Measurements from ENCODE around the gene SLC12A7.

The SLC12A7 gene

GRCh38 chr5:1034421-1034905 is 77.4 kb downstream of the SLC12A7 start:
- no peaks in the 10 kb centered on the region for H3K36me3 ChIP-seq (ENCODE audit: control insufficient read depth, insufficient read depth, low read length)
- H3K27me3 ChIP-seq (ENCODE audit: control insufficient read depth, insufficient read depth, low read length, poor library complexity, severe bottlenecking), result no peaks in the 10 kb centered on the region
- WGBS, 2 experiments, result 94% methylated on average over 17 of the region's 17 CpGs
- no peak overlapping the region for H3K4me3 ChIP-seq (ENCODE audit: insufficient read depth, low read depth, low read length)
- H3K4me1 ChIP-seq (ENCODE audit: control insufficient read depth, insufficient read depth, low read length), result peaks cover 10% of the 10 kb centered on the region
- H3K27ac ChIP-seq (ENCODE audit: insufficient read depth, low read depth, low read length, poor library complexity, severe bottlenecking), result no peak overlapping the region
- no peaks in the 10 kb centered on the region for H3K9me3 ChIP-seq (ENCODE audit: control insufficient read depth, low read length)

DNA sequence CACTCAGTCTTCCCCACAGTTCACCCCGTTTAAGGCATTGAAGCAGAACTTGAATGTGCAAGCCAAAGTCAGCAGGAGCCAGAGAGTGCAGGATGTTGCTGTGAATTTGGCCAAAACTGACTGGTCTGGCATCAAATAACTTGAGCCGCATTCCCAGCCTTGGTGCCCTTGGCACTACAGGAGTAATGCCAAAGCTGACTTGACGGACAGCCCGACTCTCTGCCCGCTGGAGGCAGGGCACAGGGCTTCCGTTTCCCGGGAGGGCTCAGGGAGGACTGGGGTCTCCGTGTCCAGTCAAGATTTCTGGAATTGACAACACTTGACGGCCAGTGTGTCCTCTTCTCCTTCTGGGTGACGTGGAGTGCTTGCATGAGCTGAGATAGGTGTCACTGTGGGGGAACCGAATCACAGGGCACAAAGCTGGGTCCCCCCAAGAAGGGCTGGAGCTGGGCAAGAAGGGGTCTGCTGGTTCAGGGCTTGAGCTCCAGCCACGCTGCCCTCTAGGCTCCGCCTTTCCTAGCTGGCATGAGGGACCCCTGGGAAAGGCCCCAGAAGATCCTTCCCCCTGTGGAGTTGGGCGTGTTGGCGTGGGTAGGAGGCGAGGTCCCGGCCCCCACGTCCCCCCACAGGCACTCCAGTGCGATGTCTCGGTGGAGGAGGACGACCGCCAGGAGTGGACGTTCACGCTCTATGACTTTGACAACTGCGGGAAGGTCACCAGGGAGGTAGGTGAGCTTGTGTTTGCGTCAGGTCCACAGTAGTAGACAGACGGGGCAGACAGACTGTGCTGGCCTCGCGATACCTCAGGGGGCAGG is 78.0 kb downstream of the SLC12A7 start:
- Histone ChIP-seq H3K9me3 (ENCODE audit: control insufficient read depth, low read length) (no peaks in the 10 kb centered on the region), H3K27me3 (ENCODE audit: control insufficient read depth, insufficient read depth, low read length, poor library complexity, severe bottlenecking) (no peaks in the 10 kb centered on the region), H3K27ac (ENCODE audit: insufficient read depth, low read depth, low read length, poor library complexity, severe bottlenecking) (no peak overlapping the region), H3K36me3 (ENCODE audit: control insufficient read depth, insufficient read depth, low read length) (no peaks in the 10 kb centered on the region), H3K4me3 (ENCODE audit: insufficient read depth, low read depth, low read length) (no peak overlapping the region), H3K4me1 (ENCODE audit: control insufficient read depth, insufficient read depth, low read length) (peaks cover 10% of the 10 kb centered on the region)
- 94 to 95% methylated on average over 29 of the region's 29 CpGs for WGBS, 2 experiments

- 93% methylated on average over 26 of the region's 26 CpGs for WGBS, 2 experiments
Measured at GRCh38 chr5:1033178-1033577, 78.7 kb downstream of the SLC12A7 start.

DNA sequence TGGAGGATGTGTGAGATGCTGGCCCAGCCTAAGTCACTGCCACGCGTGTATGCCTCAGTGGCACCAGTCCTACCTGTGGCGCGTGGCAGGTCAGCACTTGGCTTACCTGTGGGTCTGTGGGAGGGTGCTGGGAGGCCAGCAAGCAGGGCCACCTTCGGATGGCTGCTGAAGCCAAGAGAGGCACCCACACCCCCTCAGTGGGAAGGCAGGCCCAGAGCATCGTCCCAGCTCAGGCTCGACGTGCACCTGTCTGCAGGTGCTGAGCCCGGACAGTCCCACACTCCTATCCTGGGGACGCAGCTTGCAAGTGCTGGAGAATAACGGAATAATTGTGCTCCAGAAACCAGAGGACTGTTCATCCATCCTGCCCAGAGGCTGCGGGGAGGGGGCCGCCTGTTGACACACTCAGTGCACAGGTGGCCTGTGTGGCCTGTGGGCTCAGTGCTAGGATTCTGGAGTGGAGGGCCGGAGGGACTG is 79.3 kb downstream of the SLC12A7 start:
- Histone ChIP-seq H3K27me3 (ENCODE audit: control insufficient read depth, insufficient read depth, low read length, poor library complexity, severe bottlenecking) (no peaks in the 10 kb centered on the region), H3K36me3 (ENCODE audit: control insufficient read depth, insufficient read depth, low read length) (no peaks in the 10 kb centered on the region), H3K9me3 (ENCODE audit: control insufficient read depth, low read length) (no peaks in the 10 kb centered on the region), H3K27ac (ENCODE audit: insufficient read depth, low read depth, low read length, poor library complexity, severe bottlenecking) (no peak overlapping the region), H3K4me3 (ENCODE audit: insufficient read depth, low read depth, low read length) (no peak overlapping the region), H3K4me1 (ENCODE audit: control insufficient read depth, insufficient read depth, low read length) (peaks cover 10% of the 10 kb centered on the region)
- WGBS, 2 experiments, result 95 to 96% methylated on average over 14 of the region's 14 CpGs

More at GRCh38 chr5:1033178-1033577, 78.7 kb downstream of the SLC12A7 start:
- Histone ChIP-seq H3K9me3 (ENCODE audit: control insufficient read depth, low read length) (no peaks in the 10 kb centered on the region), H3K4me3 (ENCODE audit: insufficient read depth, low read depth, low read length) (no peak overlapping the region), H3K27ac (ENCODE audit: insufficient read depth, low read depth, low read length, poor library complexity, severe bottlenecking) (no peak overlapping the region), H3K27me3 (ENCODE audit: control insufficient read depth, insufficient read depth, low read length, poor library complexity, severe bottlenecking) (no peaks in the 10 kb centered on the region), H3K4me1 (ENCODE audit: control insufficient read depth, insufficient read depth, low read length) (peaks cover 10% of the 10 kb centered on the region), H3K36me3 (ENCODE audit: control insufficient read depth, insufficient read depth, low read length) (no peaks in the 10 kb centered on the region)

DNA sequence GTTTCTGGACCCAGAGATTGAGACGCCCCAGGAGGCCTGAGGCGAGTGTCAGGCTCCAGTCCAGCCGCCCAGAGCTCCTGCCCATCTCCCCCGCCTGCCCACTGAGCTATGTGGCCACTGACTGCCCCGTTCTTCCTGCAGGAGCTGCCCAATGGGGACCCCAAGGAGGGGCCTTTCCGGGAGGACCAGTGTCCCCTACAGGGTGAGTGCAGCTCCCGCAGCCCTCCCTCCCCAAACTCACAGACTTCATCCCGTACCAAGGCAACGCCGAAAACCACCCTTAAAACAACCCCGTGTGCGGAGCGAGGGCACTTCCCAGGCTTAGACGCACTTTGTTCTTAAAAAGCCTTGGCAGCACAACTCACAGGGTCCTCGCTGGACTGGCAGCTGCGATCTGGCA is 79.9 kb downstream of the SLC12A7 start:
- Histone ChIP-seq H3K27ac (ENCODE audit: insufficient read depth, low read depth, low read length, poor library complexity, severe bottlenecking) (no peak overlapping the region), H3K4me1 (ENCODE audit: control insufficient read depth, insufficient read depth, low read length) (peaks cover 10% of the 10 kb centered on the region), H3K36me3 (ENCODE audit: control insufficient read depth, insufficient read depth, low read length) (no peaks in the 10 kb centered on the region), H3K27me3 (ENCODE audit: control insufficient read depth, insufficient read depth, low read length, poor library complexity, severe bottlenecking) (no peaks in the 10 kb centered on the region), H3K9me3 (ENCODE audit: control insufficient read depth, low read length) (no peaks in the 10 kb centered on the region), H3K4me3 (ENCODE audit: insufficient read depth, low read depth, low read length) (no peak overlapping the region)
- WGBS, 2 experiments, result 88 to 90% methylated on average over 16 of the region's 16 CpGs

DNA sequence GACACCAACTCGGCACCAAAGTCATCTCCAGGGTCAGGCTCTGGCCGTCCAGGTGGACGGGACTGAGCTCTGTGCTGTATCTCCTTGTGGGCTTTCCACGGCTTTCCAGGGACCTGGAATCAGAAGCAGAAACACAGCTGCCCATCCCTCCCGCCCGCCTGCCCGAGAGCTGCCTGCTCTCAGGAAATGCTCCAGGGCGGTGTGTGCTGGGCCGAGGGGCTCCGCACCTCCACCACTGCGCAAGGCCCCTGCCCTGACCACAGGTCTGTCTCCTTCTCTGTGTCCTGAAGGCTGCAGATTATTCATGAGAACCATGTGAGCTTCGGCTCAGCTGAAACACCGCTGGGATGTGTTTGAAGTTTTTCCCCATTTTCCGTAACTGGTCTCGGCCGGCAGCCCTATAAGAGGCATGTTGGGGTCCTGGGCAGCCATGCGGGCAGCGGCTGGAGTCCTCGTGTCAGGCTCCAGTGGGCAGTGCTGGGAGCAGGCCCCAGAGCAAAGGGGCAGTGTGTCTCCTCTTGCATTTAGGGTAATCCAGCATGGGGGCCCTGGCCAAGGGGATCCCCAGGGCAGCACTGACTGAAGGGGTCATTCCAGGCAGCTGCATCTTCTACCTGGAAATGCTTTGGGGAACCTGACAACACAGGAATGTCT is 80.4 kb downstream of the SLC12A7 start:
- WGBS, 2 experiments, result 91 to 93% methylated on average over 19 of the region's 19 CpGs
- Histone ChIP-seq H3K4me1 (ENCODE audit: control insufficient read depth, insufficient read depth, low read length) (peaks cover 10% of the 10 kb centered on the region), H3K36me3 (ENCODE audit: control insufficient read depth, insufficient read depth, low read length) (no peaks in the 10 kb centered on the region), H3K4me3 (ENCODE audit: insufficient read depth, low read depth, low read length) (no peak overlapping the region), H3K9me3 (ENCODE audit: control insufficient read depth, low read length) (no peaks in the 10 kb centered on the region), H3K27me3 (ENCODE audit: control insufficient read depth, insufficient read depth, low read length, poor library complexity, severe bottlenecking) (no peaks in the 10 kb centered on the region), H3K27ac (ENCODE audit: insufficient read depth, low read depth, low read length, poor library complexity, severe bottlenecking) (no peak overlapping the region)

DNA sequence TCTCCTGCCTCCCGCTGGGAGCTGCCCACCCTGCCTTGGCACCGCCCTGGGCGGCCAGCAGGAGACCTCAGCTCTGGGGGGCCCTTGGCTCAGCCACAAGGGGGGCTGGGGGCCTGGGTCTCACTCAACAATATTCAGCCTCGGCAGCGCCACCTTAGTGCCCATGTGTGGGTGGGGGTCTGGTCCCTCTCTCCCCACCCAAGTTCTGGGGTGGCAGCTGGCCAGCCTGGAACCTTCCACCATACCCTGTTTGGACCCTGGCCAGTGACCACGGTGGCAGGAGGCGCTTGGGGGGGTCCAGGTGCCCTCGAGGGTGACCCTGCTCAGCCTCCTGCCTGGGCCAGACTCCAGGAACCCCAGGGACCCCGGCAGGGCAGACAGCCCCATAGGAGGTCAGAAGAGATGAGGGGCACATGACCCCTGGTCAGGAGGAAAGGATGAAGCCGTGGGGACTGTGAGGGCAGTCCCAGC is 81.0 kb downstream of the SLC12A7 start:
- WGBS, 2 experiments, result 87 to 89% methylated on average over 10 of the region's 10 CpGs
- H3K4me3 ChIP-seq (ENCODE audit: insufficient read depth, low read depth, low read length), result no peak overlapping the region
- peaks cover 10% of the 10 kb centered on the region for H3K4me1 ChIP-seq (ENCODE audit: control insufficient read depth, insufficient read depth, low read length)
- no peak overlapping the region for H3K27ac ChIP-seq (ENCODE audit: insufficient read depth, low read depth, low read length, poor library complexity, severe bottlenecking)
- no peaks in the 10 kb centered on the region for H3K9me3 ChIP-seq (ENCODE audit: control insufficient read depth, low read length)
- H3K36me3 ChIP-seq (ENCODE audit: control insufficient read depth, insufficient read depth, low read length), result no peaks in the 10 kb centered on the region
- no peaks in the 10 kb centered on the region for H3K27me3 ChIP-seq (ENCODE audit: control insufficient read depth, insufficient read depth, low read length, poor library complexity, severe bottlenecking)

GRCh38 chr5:1029945-1030625 is 81.8 kb downstream of the SLC12A7 start:
- Histone ChIP-seq H3K27ac (ENCODE audit: insufficient read depth, low read depth, low read length, poor library complexity, severe bottlenecking) (no peak overlapping the region), H3K27me3 (ENCODE audit: control insufficient read depth, insufficient read depth, low read length, poor library complexity, severe bottlenecking) (no peaks in the 10 kb centered on the region), H3K36me3 (ENCODE audit: control insufficient read depth, insufficient read depth, low read length) (no peaks in the 10 kb centered on the region), H3K4me3 (ENCODE audit: insufficient read depth, low read depth, low read length) (no peak overlapping the region), H3K9me3 (ENCODE audit: control insufficient read depth, low read length) (no peaks in the 10 kb centered on the region), H3K4me1 (ENCODE audit: control insufficient read depth, insufficient read depth, low read length) (peaks cover 10% of the 10 kb centered on the region)
- WGBS, 2 experiments, result 83 to 90% methylated on average over 9 of the region's 10 CpGs

- no peak overlapping the region for H3K4me3 ChIP-seq (ENCODE audit: insufficient read depth, low read depth, low read length)
- H3K4me1 ChIP-seq (ENCODE audit: control insufficient read depth, insufficient read depth, low read length), result peaks cover 10% of the 10 kb centered on the region
- H3K27ac ChIP-seq (ENCODE audit: insufficient read depth, low read depth, low read length, poor library complexity, severe bottlenecking), result no peak overlapping the region
- WGBS, 2 experiments, result 93 to 94% methylated on average over 24 of the region's 24 CpGs
- no peaks in the 10 kb centered on the region for H3K27me3 ChIP-seq (ENCODE audit: control insufficient read depth, insufficient read depth, low read length, poor library complexity, severe bottlenecking)
- H3K36me3 ChIP-seq (ENCODE audit: control insufficient read depth, insufficient read depth, low read length), result no peaks in the 10 kb centered on the region
- H3K9me3 ChIP-seq (ENCODE audit: control insufficient read depth, low read length), result no peaks in the 10 kb centered on the region
Measured at GRCh38 chr5:1029282-1029944, 82.5 kb downstream of the SLC12A7 start.
